Tibial nerve (tissue), 4 donors: ENCODE results near the gene TCEANC.

Experiments used
- CTCF ChIP-seq, 5 experiments: fragments of 200-600 bp in 3 of 5; fragments of 450-650 bp in 2 of 5; sonication (generic) in 3 of 5; IDR thresholded peaks; one replicate each; pipeline ENCODE4 v1.5.1; 2016 to 2019; ENCODE audit warnings: antibody characterized with exemption in 5 of 5, mild to moderate bottlenecking in 3 of 5, moderate library complexity in 2 of 5
- EP300 ChIP-seq, 2 donors: sonication (generic); formaldehyde crosslinking; IDR thresholded peaks; one replicate each; pipeline ENCODE4 v1.6.1; 2017; ENCODE audit warnings: antibody characterized with exemption in 2 of 2, mild to moderate bottlenecking in 1 of 2
- POLR2A ChIP-seq, 2 donors: fragments of 450-650 bp; IDR thresholded peaks; one replicate each; pipeline ENCODE4 v1.6.1; 2017; ENCODE audit warnings: antibody characterized with exemption in 2 of 2, mild to moderate bottlenecking in 2 of 2, moderate library complexity in 2 of 2

DNA sequence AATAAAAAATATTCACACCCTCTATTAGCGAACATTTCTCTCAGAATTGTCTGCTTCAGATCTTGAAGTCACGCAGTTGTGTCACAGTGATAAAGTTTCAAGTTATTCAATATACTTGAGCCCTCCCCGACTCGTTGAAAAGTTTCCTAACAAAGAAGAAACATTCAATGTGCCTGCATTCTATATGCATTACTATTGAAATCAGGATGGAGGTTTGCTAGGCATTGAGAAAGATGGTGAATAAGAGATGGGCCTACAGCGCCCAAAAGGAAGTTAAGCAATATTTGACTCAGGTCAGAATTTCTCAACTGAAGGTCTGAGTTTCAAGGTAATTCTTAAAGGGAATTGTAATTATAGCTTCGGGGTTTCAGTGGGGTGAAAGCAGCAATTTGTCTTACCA lies 6.1 kb downstream of the TCEANC start:
- TF ChIP-seq CTCF (IDR thresholded peaks at IDR 0.05) (no peak), POLR2A (IDR thresholded peaks at IDR 0.05) (no peak), EP300 (IDR thresholded peaks at IDR 0.05) (no peak)
